IMR-90 (cell line): ENCODE measurements around the gene LAGE3. TPM values are rescaled to one million over a fixed set of nuclear protein-coding genes. Genes with fewer than 3 reads are reported as not detected.

ENCODE experiments used
- ATAC-seq: fragments of 200-7000 bp; cut with Tn5 transposase; 2 replicates; pipeline ENCODE4 v1.9.1; 2020; ENCODE audit warnings: low read depth, mild to moderate bottlenecking, moderate library complexity
- BruUV-seq: library from RNA; stranded (reverse); fragments of 400-500 nt; replicated peaks from 2 replicates; lab custom pipeline; 2021; lab: Mats Ljungman, UMichigan
- CTCF ChIA-PET: fragments of 300-600 bp; formaldehyde crosslinking; extraction: SDS; loops from one replicate; lab custom pipeline; 2021; ENCODE audit warnings: antibody characterized with exemption; lab: Yijun Ruan, JAX
- POLR2A ChIA-PET: fragments of 300-600 bp; sonication (Branson Sonifier 250); formaldehyde crosslinking; loops from one replicate; lab custom pipeline; 2022; ENCODE audit warnings: antibody characterized with exemption; ENCODE audit not compliant: unreplicated experiment; lab: Charles Lee
- DNase-seq: peaks from one replicate; pipeline ENCODE4 v3.0.0; 2013
- H2AFZ ChIP-seq: replicated peaks from 2 replicates; pipeline ENCODE3; 2013; ENCODE audit warnings: low read length, mild to moderate bottlenecking; ENCODE audit not compliant: poor library complexity
- H2AK5ac ChIP-seq: 2 replicates; pipeline ENCODE4 v1.6.1; 2013; ENCODE audit warnings: low read depth, low read length, inconsistent platforms
- H2AK9ac ChIP-seq: replicated peaks from 2 replicates; pipeline ENCODE3; 2013; ENCODE audit warnings: mild to moderate bottlenecking, low read depth, low read length, moderate library complexity; ENCODE audit not compliant: poor library complexity
- H2BK120ac ChIP-seq: 2 replicates; pipeline ENCODE4 v1.6.1; 2013; ENCODE audit warnings: low read depth, low read length, inconsistent platforms
- H2BK15ac ChIP-seq: 3 replicates; pipeline ENCODE4 v1.6.1; 2013; ENCODE audit warnings: low read depth, low read length, inconsistent platforms
- H2BK20ac ChIP-seq: 2 replicates; pipeline ENCODE4 v1.6.1; 2013; ENCODE audit warnings: low read depth, mild to moderate bottlenecking, inconsistent platforms, low read length, moderate library complexity
- H2BK5ac ChIP-seq: 2 replicates; pipeline ENCODE4 v1.6.1; 2013; ENCODE audit warnings: mild to moderate bottlenecking, low read depth, low read length, inconsistent platforms; ENCODE audit not compliant: poor library complexity, severe bottlenecking
- H3K14ac ChIP-seq: replicated peaks from 2 replicates; pipeline ENCODE4 v1.6.1; 2013; ENCODE audit warnings: low read depth, low read length, inconsistent platforms
- H3K18ac ChIP-seq: 2 replicates; pipeline ENCODE4 v1.6.1; 2013; ENCODE audit warnings: low read depth, low read length, control low read depth
- H3K23ac ChIP-seq: 2 replicates; pipeline ENCODE4 v1.6.1; 2013; ENCODE audit warnings: low read depth, low read length, inconsistent platforms
- H3K27ac ChIP-seq: 2 replicates; pipeline ENCODE4 v1.5.1; 2013; ENCODE audit warnings: mild to moderate bottlenecking, control low read depth, low read length; ENCODE audit not compliant: insufficient read depth
- H3K27me3 ChIP-seq: 2 replicates; pipeline ENCODE4 v1.6.1; 2013; ENCODE audit warnings: low read length; ENCODE audit not compliant: control insufficient read depth, insufficient read depth
- H3K36me3 ChIP-seq: 2 replicates; pipeline ENCODE4 v1.6.1; 2013; ENCODE audit warnings: low read length, mixed read lengths; ENCODE audit not compliant: control insufficient read depth, insufficient read depth
- H3K4ac ChIP-seq: 2 replicates; pipeline ENCODE4 v1.6.1; 2013; ENCODE audit warnings: low read depth, low read length, inconsistent platforms
- H3K4me1 ChIP-seq: 2 replicates; pipeline ENCODE4 v1.6.1; 2013; ENCODE audit warnings: low read length, mixed read lengths; ENCODE audit not compliant: control insufficient read depth, insufficient read depth
- H3K4me2 ChIP-seq: 2 replicates; pipeline ENCODE4 v1.6.1; 2013; ENCODE audit warnings: low read depth, mild to moderate bottlenecking, control low read depth, low read length, moderate library complexity
- H3K4me3 ChIP-seq: 2 replicates; pipeline ENCODE4 v1.5.1; 2013; ENCODE audit warnings: low read depth, mild to moderate bottlenecking, control low read depth, low read length, moderate library complexity; ENCODE audit not compliant: insufficient read depth
- H3K56ac ChIP-seq: 2 replicates; pipeline ENCODE4 v1.6.1; 2013; ENCODE audit warnings: low read length, inconsistent platforms; ENCODE audit not compliant: insufficient read depth; ENCODE audit errors: extremely low read depth
- H3K79me1 ChIP-seq, 2 experiments: 2 replicates each; pipeline ENCODE4 v1.6.1; 2013; ENCODE audit warnings: low read length in 2 of 2, inconsistent platforms in 1 of 2, low read depth in 1 of 2
- H3K9ac ChIP-seq: 2 replicates; pipeline ENCODE4 v1.6.1; 2013; ENCODE audit warnings: low read depth, low read length, control low read depth
- H3K9me1 ChIP-seq: 2 replicates; pipeline ENCODE4 v1.6.1; 2013; ENCODE audit warnings: low read length, inconsistent platforms; ENCODE audit not compliant: insufficient read depth
- H3K9me3 ChIP-seq: 2 replicates; pipeline ENCODE4 v1.6.1; 2013; ENCODE audit warnings: low read length; ENCODE audit not compliant: control insufficient read depth, insufficient read depth
- H4K20me1 ChIP-seq: 2 replicates; pipeline ENCODE4 v1.6.1; 2013; ENCODE audit warnings: low read length, inconsistent platforms; ENCODE audit not compliant: insufficient read depth
- H4K5ac ChIP-seq: 2 replicates; pipeline ENCODE4 v1.6.1; 2013; ENCODE audit warnings: mild to moderate bottlenecking, low read depth, low read length, control low read depth
- H4K8ac ChIP-seq, 2 experiments: 2 replicates each; pipeline ENCODE4 v1.6.1; 2013; ENCODE audit warnings: low read depth in 2 of 2, low read length in 2 of 2, control low read depth in 1 of 2, inconsistent platforms in 1 of 2
- H4K91ac ChIP-seq: 2 replicates; pipeline ENCODE4 v1.6.1; 2013; ENCODE audit warnings: low read depth, low read length, inconsistent platforms; ENCODE audit not compliant: insufficient read depth
- FOS ChIP-seq: fragments of 150-350 bp; IDR thresholded peaks from 2 replicates; pipeline ENCODE4 v1.6.1; 2016; ENCODE audit warnings: low read depth, low read length
- MAFK ChIP-seq: IDR thresholded peaks from 2 replicates; pipeline ENCODE4 v1.6.1; 2012; ENCODE audit warnings: low read depth, low read length, improper control_type of control experiment
- POLR2A ChIP-seq: IDR thresholded peaks from 2 replicates; pipeline ENCODE4 v1.6.1; 2012; ENCODE audit warnings: mild to moderate bottlenecking, low read depth, low read length
- WGBS, 2 experiments: methylation state at CpG; one replicate each; pipeline versions ENCODE4 v1.1.5 to v1.1.7; 2013; ENCODE audit warnings: missing lambda C conversion rate in 2 of 2; ENCODE audit not compliant: insufficient read length in 1 of 2; ENCODE audit errors: extremely low coverage in 2 of 2; 5-methylcytosine and 5-hydroxymethylcytosine counted together
- dilution Hi-C: fragments of 300-500 bp; cut with HindIII; formaldehyde crosslinking; loops from one replicate; pipeline ENCODE4 v1.14.3; 2018; ENCODE audit warnings: low sequenced_read_pairs; ENCODE audit not compliant: unreplicated experiment
- in situ Hi-C: fragments of 300-500 bp; cut with MboI; formaldehyde crosslinking; loops from 3 replicates; pipeline ENCODE4 v1.14.3; 2019; ENCODE audit warnings: low sequenced_read_pairs, inconsistent platforms, mixed read lengths
- intact Hi-C: fragments of 100-400 bp; cut with micrococcal nuclease; formaldehyde crosslinking; loops from 2 replicates; pipeline ENCODE4 v1.10.0; 2022
- polyA plus RNA-seq, 3 experiments: library from polyadenylated mRNA; depleted of rRNA; stranded (reverse); fragments of >200 nt; gene quantifications; 2 replicates each; pipeline ENCODE4 v1.2.3, GENCODE V29; 2012; ENCODE audit warnings: low replicate concordance in 1 of 3
- total RNA-seq: library from RNA; depleted of rRNA; stranded (reverse); fragments of >200 nt; gene quantifications from 2 replicates; pipeline ENCODE4 v1.2.3, GENCODE V29; 2012
- TF ChIP-seq, protein P1 (sequence below): conservative IDR thresholded peaks from 2 replicates; pipeline ENCODE4 v1.5.1; 2012; ENCODE audit warnings: mild to moderate bottlenecking, low read depth, low read length, improper control_type of control experiment

Gene LAGE3
- total and polyA plus RNA-seq, 2 of the 4 experiments (the other 2 are of a cell fraction), result 3.6 to 14.8 TPM

DNA sequence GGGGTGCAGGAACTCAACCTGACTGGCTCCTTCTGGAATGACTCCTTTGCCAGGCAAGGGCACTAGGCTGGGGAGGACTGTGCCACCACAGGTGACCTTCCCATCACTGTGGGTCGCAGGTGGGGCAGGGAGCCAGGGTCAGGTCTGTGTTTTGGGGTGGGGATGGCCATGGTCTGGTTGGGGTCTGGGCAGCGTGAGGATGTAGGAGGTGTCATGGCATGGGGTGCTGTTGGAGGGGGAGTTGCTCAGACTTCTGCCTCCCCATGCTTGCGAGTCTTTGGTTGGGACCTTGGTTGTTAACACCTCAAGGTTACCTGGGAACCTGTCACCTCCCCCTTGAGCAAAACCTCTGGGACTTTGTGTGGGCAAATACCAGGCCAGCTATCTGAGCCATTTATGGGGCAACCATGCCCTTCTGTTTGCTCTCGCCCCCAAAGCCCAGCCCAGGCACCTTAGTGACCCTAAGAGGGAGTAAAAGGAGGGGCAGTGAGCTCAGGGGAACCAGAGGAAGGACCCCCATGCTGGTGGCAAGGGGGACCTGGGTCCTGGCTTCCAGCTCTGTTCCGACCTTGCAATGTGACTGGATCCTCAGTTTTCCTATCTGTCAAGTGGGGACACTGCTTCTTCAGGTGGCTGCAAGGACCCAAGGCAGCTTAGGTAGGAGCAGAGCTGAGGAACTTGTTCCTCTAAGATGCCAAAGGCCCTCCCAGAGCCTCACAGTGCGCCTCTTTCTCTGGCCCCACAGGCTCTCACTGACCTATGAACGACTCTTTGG, 44.5 kb downstream of the LAGE3 start:
- Histone ChIP-seq H3K4me1 (peaks cover 5% of the 10 kb centered on the region), H2BK120ac (no peak overlapping the region), H3K9me1 (0 out of 2 replicates have a peak, but pooled peaks cover 2% of the 10 kb centered on the region), H2AK9ac (no peak overlapping the region), H3K14ac (no peak overlapping the region), H2BK20ac (no peak overlapping the region), H3K79me1 (peaks cover 3 to 19% of the 10 kb centered on the region in 2 experiments; a peak in 3 of 4 replicates), H2AK5ac (no peak overlapping the region), H3K4me2 (no peak overlapping the region), H3K27me3 (no peaks in the 10 kb centered on the region), H2BK15ac (no peak overlapping the region), H3K4ac (no peak overlapping the region), H2BK5ac (no peak overlapping the region), H4K5ac (no peak overlapping the region), H3K18ac (no peak overlapping the region), H3K23ac (no peak overlapping the region), H4K20me1 (peaks cover 21% of the 10 kb centered on the region), H3K4me3 (no peak overlapping the region), H3K9ac (no peak overlapping the region), H4K8ac (no peak overlapping the region), H3K27ac (no peak overlapping the region), H3K9me3 (no peaks in the 10 kb centered on the region), H3K56ac (no peak overlapping the region), H3K36me3 (peaks cover 38% of the 10 kb centered on the region), H2AFZ (no peak overlapping the region), H4K91ac (no peak overlapping the region)
- ChIA-PET POLR2A (interaction anchor here (0.7 kb wide), 1 partner anchor 63 kb away, joined by 3 read pairs; no protein-coding TSS in a partner anchor), CTCF (no interaction called here)
- WGBS, 2 experiments, result 100% methylated on average over 1 of the region's 7 CpGs; no CpG with 5 or more reads in 1 of the 2 experiments
- intact Hi-C loops, result no loop called here
- in situ Hi-C loops, result no loop called here
- BruUV-seq, result no TSS peak
- DNase-seq, result no peak
- dilution Hi-C loops, result no loop called here
- ATAC-seq, result no peak
- no peak for TF ChIP-seq FOS
- TF ChIP-seq POLR2A, result no peak
- no peak for TF ChIP-seq MAFK
- TF ChIP-seq, protein P1, sequence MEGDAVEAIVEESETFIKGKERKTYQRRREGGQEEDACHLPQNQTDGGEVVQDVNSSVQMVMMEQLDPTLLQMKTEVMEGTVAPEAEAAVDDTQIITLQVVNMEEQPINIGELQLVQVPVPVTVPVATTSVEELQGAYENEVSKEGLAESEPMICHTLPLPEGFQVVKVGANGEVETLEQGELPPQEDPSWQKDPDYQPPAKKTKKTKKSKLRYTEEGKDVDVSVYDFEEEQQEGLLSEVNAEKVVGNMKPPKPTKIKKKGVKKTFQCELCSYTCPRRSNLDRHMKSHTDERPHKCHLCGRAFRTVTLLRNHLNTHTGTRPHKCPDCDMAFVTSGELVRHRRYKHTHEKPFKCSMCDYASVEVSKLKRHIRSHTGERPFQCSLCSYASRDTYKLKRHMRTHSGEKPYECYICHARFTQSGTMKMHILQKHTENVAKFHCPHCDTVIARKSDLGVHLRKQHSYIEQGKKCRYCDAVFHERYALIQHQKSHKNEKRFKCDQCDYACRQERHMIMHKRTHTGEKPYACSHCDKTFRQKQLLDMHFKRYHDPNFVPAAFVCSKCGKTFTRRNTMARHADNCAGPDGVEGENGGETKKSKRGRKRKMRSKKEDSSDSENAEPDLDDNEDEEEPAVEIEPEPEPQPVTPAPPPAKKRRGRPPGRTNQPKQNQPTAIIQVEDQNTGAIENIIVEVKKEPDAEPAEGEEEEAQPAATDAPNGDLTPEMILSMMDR, result no peak
